ENCODE measurements around the gene CD82.
A peak's percentile ranks its signal among the peaks of the same experiment; 100 is the strongest.
"Not testable (repeated sequence)": the region's sequence is repeated elsewhere in the genome, so short reads cannot be mapped to it uniquely, and the experiment has no call there.

Gene CD82

GRCh38 chr11:44557464-44557863, 8.0 kb upstream of the CD82 start:
- Histone ChIP-seq H3K4me2 (ENCODE audit: insufficient read depth, low read length, poor library complexity, severe bottlenecking) (no peak overlapping the region), H3K4me3 (ENCODE audit: low read length in 2 of 2) (no peak overlapping the region), H2BK5ac (ENCODE audit: low read length) (no peak overlapping the region), H2BK12ac (ENCODE audit: low read length) (no peak overlapping the region), H4K8ac (ENCODE audit: low read depth, low read length) (no peak overlapping the region), H3K27ac (replicated peaks; ENCODE audit: low read length) (peak overlapping the region; percentile 34), H3K18ac (ENCODE audit: low read length) (no peak overlapping the region), H3K4ac (ENCODE audit: low read length) (no peak overlapping the region), H4K91ac (ENCODE audit: low read depth, low read length, poor library complexity) (no peak overlapping the region), H3K79me1 (ENCODE audit: low read depth, low read length) (no peaks in the 10 kb centered on the region), H3K9me3 (replicated peaks in 1 of 2; ENCODE audit: control insufficient read depth in 2 of 2, insufficient read depth in 1 of 2, low read depth in 1 of 2, low read length in 2 of 2) (peaks cover 0 to 3% of the 10 kb centered on the region in 2 donors), H2AK5ac (ENCODE audit: low read depth, low read length) (no peak overlapping the region), H3K27me3 (ENCODE audit: control insufficient read depth in 3 of 3, insufficient read depth in 3 of 3, low read depth in 1 of 3, low read length in 3 of 3) (peaks cover 0 to 5% (median 0%) of the 10 kb centered on the region in 3 experiments), H3K14ac (ENCODE audit: low read length) (no peak overlapping the region), H2BK15ac (ENCODE audit: low read length) (no peak overlapping the region), H2AFZ (ENCODE audit: low read length) (no peak overlapping the region), H2BK120ac (ENCODE audit: low read depth, low read length) (no peak overlapping the region), H3K9ac (ENCODE audit: low read depth, low read length, poor library complexity) (no peak overlapping the region), H3K4me1 (ENCODE audit: control insufficient read depth in 2 of 2, insufficient read depth in 1 of 2, low read depth in 1 of 2, low read length in 2 of 2) (peaks cover 13 to 20% of the 10 kb centered on the region in 2 donors), H3K36me3 (replicated peaks in 1 of 2; ENCODE audit: control insufficient read depth in 2 of 2, insufficient read depth in 2 of 2, low read length in 2 of 2) (no peaks in the 10 kb centered on the region), H3K23ac (ENCODE audit: low read depth, low read length, poor library complexity) (no peak overlapping the region)
- no peak for DNase-seq (ENCODE audit: low spot score)
- no CpG with 5 or more reads among the region's 5 CpGs for WGBS, 2 donors (ENCODE audit: extremely low coverage in 2 of 2, insufficient read length in 2 of 2, insufficient replicate concordance in 1 of 2)

DNA sequence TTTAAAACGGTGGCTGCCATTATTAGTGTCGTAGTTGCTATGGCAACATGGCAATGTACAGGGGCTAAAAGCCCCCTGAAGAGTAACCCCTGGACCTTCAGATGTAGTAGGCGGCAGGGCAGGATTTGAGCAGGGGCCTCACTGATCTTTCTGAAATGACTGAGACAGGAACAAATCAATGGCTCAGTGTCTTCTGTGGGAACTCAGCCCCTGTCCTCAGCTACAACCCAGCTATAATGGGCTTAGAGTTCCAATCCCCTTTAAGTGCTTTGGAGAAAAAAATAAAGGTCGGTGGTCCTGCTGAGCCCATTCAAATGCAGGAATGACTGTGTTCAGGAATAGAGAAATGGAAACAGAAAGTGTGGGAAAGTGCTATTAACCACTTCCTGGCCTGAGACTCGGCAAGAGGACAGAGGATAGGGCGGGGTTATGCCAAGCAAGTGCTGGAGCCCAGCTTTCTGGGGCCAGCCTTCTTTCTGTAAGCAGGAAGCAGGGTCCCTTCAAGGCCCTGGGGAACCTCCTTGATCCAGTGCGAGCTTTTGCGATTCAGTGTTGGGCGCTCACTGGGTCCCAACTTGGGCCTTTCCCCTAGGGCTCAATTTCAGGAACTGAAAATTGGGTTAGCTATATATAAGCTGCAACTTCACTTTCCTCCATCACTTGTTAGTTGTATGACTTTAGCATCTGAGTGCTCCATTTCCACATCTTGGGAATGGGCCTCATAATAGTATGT, 6.1 kb upstream of the CD82 start:
- peaks cover 13 to 25% of the 10 kb centered on the region in 2 donors for H3K4me1 ChIP-seq (ENCODE audit: control insufficient read depth in 2 of 2, insufficient read depth in 1 of 2, low read depth in 1 of 2, low read length in 2 of 2)
- H3K9ac ChIP-seq (ENCODE audit: low read depth, low read length, poor library complexity), result no peak overlapping the region
- no peak overlapping the region for H3K4ac ChIP-seq (ENCODE audit: low read length)
- no peak overlapping the region for H2BK120ac ChIP-seq (ENCODE audit: low read depth, low read length)
- H2AK5ac ChIP-seq (ENCODE audit: low read depth, low read length), result no peak overlapping the region
- H3K36me3 ChIP-seq (replicated peaks in 1 of 2; ENCODE audit: control insufficient read depth in 2 of 2, insufficient read depth in 2 of 2, low read length in 2 of 2), result no peaks in the 10 kb centered on the region
- H2BK15ac ChIP-seq (ENCODE audit: low read length), result no peak overlapping the region
- H3K4me2 ChIP-seq (ENCODE audit: insufficient read depth, low read length, poor library complexity, severe bottlenecking), result peak overlapping the region; percentile 15
- H4K8ac ChIP-seq (ENCODE audit: low read depth, low read length), result no peak overlapping the region
- no peaks in the 10 kb centered on the region for H3K79me1 ChIP-seq (ENCODE audit: low read depth, low read length)
- peak; percentile 77 for DNase-seq (ENCODE audit: low spot score)
- H3K4me3 ChIP-seq (ENCODE audit: low read length in 2 of 2), result no peak overlapping the region
- no peak overlapping the region for H2BK5ac ChIP-seq (ENCODE audit: low read length)
- H2AFZ ChIP-seq (ENCODE audit: low read length), result no peak overlapping the region
- peak overlapping the region; percentile 58 for H3K18ac ChIP-seq (ENCODE audit: low read length)
- no peak overlapping the region for H4K91ac ChIP-seq (ENCODE audit: low read depth, low read length, poor library complexity)
- peaks cover 0 to 5% (median 0%) of the 10 kb centered on the region in 3 experiments for H3K27me3 ChIP-seq (ENCODE audit: control insufficient read depth in 3 of 3, insufficient read depth in 3 of 3, low read depth in 1 of 3, low read length in 3 of 3)
- H3K14ac ChIP-seq (ENCODE audit: low read length), result no peak overlapping the region
- no peak overlapping the region for H3K23ac ChIP-seq (ENCODE audit: low read depth, low read length, poor library complexity)
- no CpG with 5 or more reads among the region's 9 CpGs for WGBS, 2 donors (ENCODE audit: extremely low coverage in 2 of 2, insufficient read length in 2 of 2, insufficient replicate concordance in 1 of 2)
- H2BK12ac ChIP-seq (ENCODE audit: low read length), result no peak overlapping the region
- peak overlapping the region; percentile 93 for H3K27ac ChIP-seq (replicated peaks; ENCODE audit: low read length)
- H3K9me3 ChIP-seq (replicated peaks in 1 of 2; ENCODE audit: control insufficient read depth in 2 of 2, insufficient read depth in 1 of 2, low read depth in 1 of 2, low read length in 2 of 2), result no peaks in the 10 kb centered on the region

DNA sequence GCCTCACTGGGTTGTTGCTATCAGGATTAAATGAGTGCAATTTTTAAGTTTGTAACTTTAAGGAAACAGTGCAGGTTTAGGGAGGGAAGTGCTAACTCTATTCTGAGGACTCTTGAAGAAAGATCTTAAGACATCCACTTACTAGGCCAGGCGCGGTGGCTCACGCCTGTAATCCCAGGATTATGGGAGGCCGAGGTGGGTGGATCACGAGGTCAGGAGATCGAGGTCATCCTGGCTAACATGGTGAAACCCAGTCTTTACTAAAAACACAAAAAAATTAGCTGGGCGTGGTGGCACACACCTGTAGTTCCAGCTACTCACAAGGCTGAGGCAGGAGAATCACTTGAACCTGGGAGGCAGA, 5.5 kb upstream of the CD82 start:
- H3K79me1 ChIP-seq (ENCODE audit: low read depth, low read length); H2AFZ ChIP-seq (ENCODE audit: low read length); H3K4ac ChIP-seq (ENCODE audit: low read length); H3K27me3 ChIP-seq (ENCODE audit: control insufficient read depth in 3 of 3, insufficient read depth in 3 of 3, low read depth in 1 of 3, low read length in 3 of 3); H3K4me3 ChIP-seq (ENCODE audit: low read length in 2 of 2); H2BK120ac ChIP-seq (ENCODE audit: low read depth, low read length); H3K9me3 ChIP-seq (replicated peaks in 1 of 2; ENCODE audit: control insufficient read depth in 2 of 2, insufficient read depth in 1 of 2, low read depth in 1 of 2, low read length in 2 of 2); H2AK5ac ChIP-seq (ENCODE audit: low read depth, low read length); H2BK15ac ChIP-seq (ENCODE audit: low read length); H2BK5ac ChIP-seq (ENCODE audit: low read length); DNase-seq (ENCODE audit: low spot score); H3K9ac ChIP-seq (ENCODE audit: low read depth, low read length, poor library complexity); H3K14ac ChIP-seq (ENCODE audit: low read length); H4K8ac ChIP-seq (ENCODE audit: low read depth, low read length); H4K91ac ChIP-seq (ENCODE audit: low read depth, low read length, poor library complexity); H2BK12ac ChIP-seq (ENCODE audit: low read length); H3K23ac ChIP-seq (ENCODE audit: low read depth, low read length, poor library complexity); H3K36me3 ChIP-seq (replicated peaks in 1 of 2; ENCODE audit: control insufficient read depth in 2 of 2, insufficient read depth in 2 of 2, low read length in 2 of 2); H3K18ac ChIP-seq (ENCODE audit: low read length): not testable (repeated sequence)
- Histone ChIP-seq H3K4me1 (ENCODE audit: control insufficient read depth in 2 of 2, insufficient read depth in 1 of 2, low read depth in 1 of 2, low read length in 2 of 2) (peaks cover 13 to 30% of the 10 kb centered on the region in 2 donors), H3K4me2 (ENCODE audit: insufficient read depth, low read length, poor library complexity, severe bottlenecking) (peak overlapping the region; percentile 15), H3K27ac (replicated peaks; ENCODE audit: low read length) (peak overlapping the region; percentile 93)
- no CpG with 5 or more reads among the region's 7 CpGs for WGBS, 2 donors (ENCODE audit: extremely low coverage in 2 of 2, insufficient read length in 2 of 2, insufficient replicate concordance in 1 of 2)

- Histone ChIP-seq H3K23ac (ENCODE audit: low read depth, low read length, poor library complexity) (no peak overlapping the region), H2AFZ (ENCODE audit: low read length) (no peak overlapping the region), H2BK5ac (ENCODE audit: low read length) (no peak overlapping the region), H2BK120ac (ENCODE audit: low read depth, low read length) (no peak overlapping the region), H3K27ac (replicated peaks; ENCODE audit: low read length) (no peak overlapping the region), H2BK12ac (ENCODE audit: low read length) (no peak overlapping the region), H3K4me1 (ENCODE audit: control insufficient read depth in 2 of 2, insufficient read depth in 1 of 2, low read depth in 1 of 2, low read length in 2 of 2) (peaks cover 16 to 32% of the 10 kb centered on the region in 2 donors), H3K9ac (ENCODE audit: low read depth, low read length, poor library complexity) (no peak overlapping the region), H3K4ac (ENCODE audit: low read length) (no peak overlapping the region), H4K8ac (ENCODE audit: low read depth, low read length) (no peak overlapping the region), H3K18ac (ENCODE audit: low read length) (peak overlapping the region; percentile 7), H3K4me3 (ENCODE audit: low read length in 2 of 2) (no peak overlapping the region), H3K27me3 (ENCODE audit: control insufficient read depth in 3 of 3, insufficient read depth in 3 of 3, low read depth in 1 of 3, low read length in 3 of 3) (peaks cover 0 to 13% (median 3%) of the 10 kb centered on the region in 3 experiments), H3K14ac (ENCODE audit: low read length) (no peak overlapping the region), H2AK5ac (ENCODE audit: low read depth, low read length) (no peak overlapping the region), H3K36me3 (replicated peaks in 1 of 2; ENCODE audit: control insufficient read depth in 2 of 2, insufficient read depth in 2 of 2, low read length in 2 of 2) (no peaks in the 10 kb centered on the region), H2BK15ac (ENCODE audit: low read length) (no peak overlapping the region), H3K4me2 (ENCODE audit: insufficient read depth, low read length, poor library complexity, severe bottlenecking) (no peak overlapping the region), H3K9me3 (replicated peaks in 1 of 2; ENCODE audit: control insufficient read depth in 2 of 2, insufficient read depth in 1 of 2, low read depth in 1 of 2, low read length in 2 of 2) (no peaks in the 10 kb centered on the region), H3K79me1 (ENCODE audit: low read depth, low read length) (peaks cover 2% of the 10 kb centered on the region), H4K91ac (ENCODE audit: low read depth, low read length, poor library complexity) (no peak overlapping the region)
- DNase-seq (ENCODE audit: low spot score), result no peak
- no CpG with 5 or more reads among the region's 3 CpGs for WGBS, 2 donors (ENCODE audit: extremely low coverage in 2 of 2, insufficient read length in 2 of 2, insufficient replicate concordance in 1 of 2)
Measured at GRCh38 chr11:44561275-44561805, 4.1 kb upstream of the CD82 start.
